Measurements from ENCODE around the gene LRFN4. TPM values are rescaled to one million over a fixed set of nuclear protein-coding genes. Genes with fewer than 3 reads are reported as not detected.
A peak's percentile ranks its signal among the peaks of the same experiment; 100 is the strongest.

The LRFN4 gene
- total RNA-seq, 1 donor from 2014 or later: 13.5 TPM

GRCh38 chr11:66834943-66835342, 21.9 kb upstream of the LRFN4 start:
- H3K9me3 ChIP-seq (replicated peaks): no peaks in the 10 kb centered on the region
- no peak for TF ChIP-seq CTCF (IDR thresholded peaks at IDR 0.05; ENCODE audit: borderline replicate concordance)
- H3K27ac ChIP-seq (replicated peaks): no peak overlapping the region
- no peak overlapping the region for H3K4me3 ChIP-seq
- H3K36me3 ChIP-seq: peaks cover 11% of the 10 kb centered on the region
- peaks cover 5% of the 10 kb centered on the region for H3K4me1 ChIP-seq
- H3K27me3 ChIP-seq (ENCODE audit: low read depth): no peaks in the 10 kb centered on the region
- intact Hi-C loops (cut with micrococcal nuclease): loop anchor here (2.0 kb wide), 1 partner anchor 140 kb away; no protein-coding TSS in a partner anchor
- no peak for DNase-seq

- TF ChIP-seq CTCF (IDR thresholded peaks at IDR 0.05; ENCODE audit: borderline replicate concordance): no peak
- Histone ChIP-seq H3K4me1 (peaks cover 7% of the 10 kb centered on the region), H3K9me3 (replicated peaks) (no peaks in the 10 kb centered on the region), H3K27me3 (ENCODE audit: low read depth) (no peaks in the 10 kb centered on the region), H3K4me3 (no peak overlapping the region), H3K27ac (replicated peaks) (no peak overlapping the region), H3K36me3 (peaks cover 12% of the 10 kb centered on the region)
- intact Hi-C loops (cut with micrococcal nuclease): loop anchor here (2.0 kb wide), 1 partner anchor 141 kb away; no protein-coding TSS in a partner anchor
- DNase-seq: no peak
Measured at GRCh38 chr11:66835768-66836405, 21.0 kb upstream of the LRFN4 start.

- Histone ChIP-seq H3K27me3 (ENCODE audit: low read depth) (no peaks in the 10 kb centered on the region), H3K36me3 (peaks cover 21% of the 10 kb centered on the region), H3K4me3 (no peak overlapping the region), H3K9me3 (replicated peaks) (no peaks in the 10 kb centered on the region), H3K27ac (replicated peaks) (no peak overlapping the region), H3K4me1 (peaks cover 45% of the 10 kb centered on the region)
- intact Hi-C loops (cut with micrococcal nuclease): no loop called here
- DNase-seq: no peak
- no peak for TF ChIP-seq CTCF (IDR thresholded peaks at IDR 0.05; ENCODE audit: borderline replicate concordance)
Measured at GRCh38 chr11:66840317-66841091, 16.4 kb upstream of the LRFN4 start.

GRCh38 chr11:66841861-66842260, 15.0 kb upstream of the LRFN4 start:
- Histone ChIP-seq H3K9me3 (replicated peaks) (no peaks in the 10 kb centered on the region), H3K36me3 (peaks cover 34% of the 10 kb centered on the region), H3K4me3 (peak overlapping the region; percentile 90), H3K27me3 (ENCODE audit: low read depth) (no peaks in the 10 kb centered on the region), H3K4me1 (peaks cover 45% of the 10 kb centered on the region), H3K27ac (replicated peaks) (no peak overlapping the region)
- DNase-seq: no peak
- intact Hi-C loops (cut with micrococcal nuclease): no loop called here
- no peak for TF ChIP-seq CTCF (IDR thresholded peaks at IDR 0.05; ENCODE audit: borderline replicate concordance)

GRCh38 chr11:66842501-66842895, 14.4 kb upstream of the LRFN4 start:
- Histone ChIP-seq H3K4me3 (peak overlapping the region; percentile 90), H3K36me3 (peaks cover 36% of the 10 kb centered on the region), H3K27ac (replicated peaks) (peak overlapping the region; percentile 95), H3K9me3 (replicated peaks) (no peaks in the 10 kb centered on the region), H3K27me3 (ENCODE audit: low read depth) (no peaks in the 10 kb centered on the region), H3K4me1 (peaks cover 45% of the 10 kb centered on the region)
- DNase-seq: no peak
- intact Hi-C loops (cut with micrococcal nuclease): no loop called here
- no peak for TF ChIP-seq CTCF (IDR thresholded peaks at IDR 0.05; ENCODE audit: borderline replicate concordance)

All from left ventricle myocardium inferior (tissue), 1 donor.